ENCODE data around the gene FAM229B.

GRCh38 chr6:112043032-112044007 lies 44.1 kb upstream of the FAM229B start:
- TF ChIP-seq POLR2AphosphoS5 (IDR thresholded peaks at IDR 0.05; ENCODE audit: low read depth, low read length) (no peak), TAF1 (IDR thresholded peaks at IDR 0.05; ENCODE audit: borderline replicate concordance, low read depth, low read length) (no peak)
